Activated T-cell treated with anti-CD3 and anti-CD28 coated beads, Interleukin-2, amount 50 U/mL, for 72 hours (primary cell): ENCODE results near the gene NRP1. TPM values are rescaled to one million over a fixed set of nuclear protein-coding genes. Genes with fewer than 3 reads are reported as not detected.

Experiments used
- ATAC-seq, 2 donors: fragments of 150-1000 bp; cut with Tn5 transposase; replicated peaks in 1 of 2; 2 replicates each; pipeline ENCODE4 v1.10.0; 2021; ENCODE audit warnings: moderate library complexity in 2 of 2, mild to moderate bottlenecking in 1 of 2
- DNase-seq, 2 donors: peaks; one replicate each; pipeline ENCODE4 v3.0.0; 2021 to 2022; ENCODE audit warnings: mixed read lengths in 1 of 2
- H3K27ac Mint-ChIP-seq: one replicate; pipeline ENCODE4 v1.8.0; 2022; ENCODE audit warnings: mild to moderate bottlenecking, moderate library complexity, mixed read lengths
- H3K27me3 Mint-ChIP-seq: one replicate; pipeline ENCODE4 v1.8.0; 2022; ENCODE audit warnings: low read depth, mixed read lengths
- H3K36me3 Mint-ChIP-seq, 2 donors: one replicate each; pipeline ENCODE4 v1.8.0; 2022; ENCODE audit warnings: mixed read lengths in 2 of 2, mild to moderate bottlenecking in 1 of 2; ENCODE audit not compliant: insufficient read depth in 2 of 2
- H3K4me1 Mint-ChIP-seq: one replicate; pipeline ENCODE4 v1.8.0; 2022; ENCODE audit warnings: low read depth, mixed read lengths
- H3K4me3 Mint-ChIP-seq, 2 donors: one replicate each; pipeline ENCODE4 v1.8.0; 2022; ENCODE audit warnings: mild to moderate bottlenecking in 2 of 2, mixed read lengths in 2 of 2, moderate library complexity in 2 of 2
- H3K9me3 Mint-ChIP-seq, 2 donors: one replicate each; pipeline ENCODE4 v1.8.0; 2022; ENCODE audit warnings: mixed read lengths in 2 of 2
- total RNA-seq, 2 donors: library from RNA; stranded (reverse); gene quantifications; one replicate each; pipeline ENCODE4 v1.2.3, GENCODE V29; 2022

The NRP1 gene
- total RNA-seq, 2 donors from 2014 or later: 0.72 to 0.84 TPM

- Mint-ChIP-seq H3K4me3 (no peak overlapping the region), H3K4me1 (peaks cover 38% of the 10 kb centered on the region), H3K36me3 (no peaks in the 10 kb centered on the region), H3K9me3 (peaks cover 2 to 4% of the 10 kb centered on the region in 2 donors), H3K27ac (no peak overlapping the region), H3K27me3 (no peaks in the 10 kb centered on the region)
- DNase-seq (no peak), ATAC-seq (no peak)
Measured at GRCh38 chr10:33212061-33212748, 122.3 kb downstream of the NRP1 start.

- H3K27ac Mint-ChIP-seq: peak overlapping the region; percentile 92
- peak overlapping the region; percentile 72 to 80 for H3K4me3 Mint-ChIP-seq
- no peaks in the 10 kb centered on the region for H3K36me3 Mint-ChIP-seq
- H3K27me3 Mint-ChIP-seq: no peaks in the 10 kb centered on the region
- peaks cover 2 to 4% of the 10 kb centered on the region in 2 donors for H3K9me3 Mint-ChIP-seq
- H3K4me1 Mint-ChIP-seq: peaks cover 38% of the 10 kb centered on the region
- DNase-seq (no peak), ATAC-seq (peak; percentile 61)
Measured at GRCh38 chr10:33211106-33211878, 123.2 kb downstream of the NRP1 start.

- Mint-ChIP-seq H3K27ac (no peak overlapping the region), H3K4me1 (peaks cover 31% of the 10 kb centered on the region), H3K27me3 (no peaks in the 10 kb centered on the region), H3K9me3 (peaks cover 2 to 4% of the 10 kb centered on the region in 2 donors), H3K4me3 (no peak overlapping the region), H3K36me3 (no peaks in the 10 kb centered on the region)
- DNase-seq (no peak), ATAC-seq (no peak)
Measured at GRCh38 chr10:33209802-33210201, 124.7 kb downstream of the NRP1 start.

GRCh38 chr10:33208166-33208565, 126.3 kb downstream of the NRP1 start:
- Mint-ChIP-seq H3K36me3 (no peaks in the 10 kb centered on the region), H3K9me3 (no peaks in the 10 kb centered on the region), H3K27me3 (no peaks in the 10 kb centered on the region), H3K4me3 (no peak overlapping the region), H3K4me1 (peaks cover 22% of the 10 kb centered on the region), H3K27ac (no peak overlapping the region)
- DNase-seq (no peak), ATAC-seq (no peak)

GRCh38 chr10:33204031-33204430, 130.4 kb downstream of the NRP1 start:
- ATAC-seq (no peak), DNase-seq (no peak)
- no peak overlapping the region for H3K27ac Mint-ChIP-seq
- H3K4me3 Mint-ChIP-seq: no peak overlapping the region
- no peaks in the 10 kb centered on the region for H3K4me1 Mint-ChIP-seq
- no peaks in the 10 kb centered on the region for H3K9me3 Mint-ChIP-seq
- H3K36me3 Mint-ChIP-seq: no peaks in the 10 kb centered on the region
- peaks cover 7% of the 10 kb centered on the region for H3K27me3 Mint-ChIP-seq

- Mint-ChIP-seq H3K27ac (no peak overlapping the region), H3K27me3 (peaks cover 14% of the 10 kb centered on the region), H3K9me3 (no peaks in the 10 kb centered on the region), H3K4me1 (no peaks in the 10 kb centered on the region), H3K4me3 (no peak overlapping the region), H3K36me3 (no peaks in the 10 kb centered on the region)
- DNase-seq (no peak), ATAC-seq (no peak)
Measured at GRCh38 chr10:33201971-33202370, 132.5 kb downstream of the NRP1 start.

GRCh38 chr10:33201056-33201780, 133.2 kb downstream of the NRP1 start:
- H3K27me3 Mint-ChIP-seq: peaks cover 21% of the 10 kb centered on the region
- no peaks in the 10 kb centered on the region for H3K9me3 Mint-ChIP-seq
- DNase-seq: no peak
- no peak for ATAC-seq
- H3K4me1 Mint-ChIP-seq: no peaks in the 10 kb centered on the region
- no peaks in the 10 kb centered on the region for H3K36me3 Mint-ChIP-seq
- no peak overlapping the region for H3K27ac Mint-ChIP-seq
- H3K4me3 Mint-ChIP-seq: no peak overlapping the region

- Mint-ChIP-seq H3K27me3 (peaks cover 32% of the 10 kb centered on the region), H3K27ac (no peak overlapping the region), H3K9me3 (no peaks in the 10 kb centered on the region), H3K4me3 (no peak overlapping the region), H3K4me1 (no peaks in the 10 kb centered on the region), H3K36me3 (no peaks in the 10 kb centered on the region)
- ATAC-seq (no peak), DNase-seq (no peak)
Measured at GRCh38 chr10:33199731-33200232, 134.7 kb downstream of the NRP1 start.

- Mint-ChIP-seq H3K27ac (no peak overlapping the region), H3K9me3 (no peaks in the 10 kb centered on the region), H3K4me1 (peaks cover 2% of the 10 kb centered on the region), H3K36me3 (no peaks in the 10 kb centered on the region), H3K4me3 (no peak overlapping the region), H3K27me3 (peaks cover 37% of the 10 kb centered on the region)
- ATAC-seq: no peak
- DNase-seq: no peak
Measured at GRCh38 chr10:33198610-33199009, 135.9 kb downstream of the NRP1 start.

- Mint-ChIP-seq H3K4me3 (no peak overlapping the region), H3K9me3 (no peaks in the 10 kb centered on the region), H3K27me3 (peaks cover 41% of the 10 kb centered on the region), H3K27ac (no peak overlapping the region), H3K36me3 (no peaks in the 10 kb centered on the region), H3K4me1 (peaks cover 9% of the 10 kb centered on the region)
- no peak for DNase-seq
- ATAC-seq: no peak
Measured at GRCh38 chr10:33196710-33197491, 137.6 kb downstream of the NRP1 start.

GRCh38 chr10:33196377-33196706, 138.1 kb downstream of the NRP1 start:
- H3K4me1 Mint-ChIP-seq: peaks cover 9% of the 10 kb centered on the region
- DNase-seq: no peak
- H3K9me3 Mint-ChIP-seq: no peaks in the 10 kb centered on the region

GRCh38 chr10:33195608-33196376, 138.7 kb downstream of the NRP1 start:
- no peaks in the 10 kb centered on the region for H3K36me3 Mint-ChIP-seq
- H3K27ac Mint-ChIP-seq: no peak overlapping the region
- no peak overlapping the region for H3K4me3 Mint-ChIP-seq
- DNase-seq (no peak), ATAC-seq (no peak)
- H3K4me1 Mint-ChIP-seq: peaks cover 9% of the 10 kb centered on the region
- H3K9me3 Mint-ChIP-seq: no peaks in the 10 kb centered on the region
- H3K27me3 Mint-ChIP-seq: peaks cover 40% of the 10 kb centered on the region

More at GRCh38 chr10:33196377-33196706, 138.1 kb downstream of the NRP1 start:
- no peaks in the 10 kb centered on the region for H3K36me3 Mint-ChIP-seq
- no peak for ATAC-seq
- H3K27me3 Mint-ChIP-seq: peaks cover 40% of the 10 kb centered on the region
- no peak overlapping the region for H3K4me3 Mint-ChIP-seq
- no peak overlapping the region for H3K27ac Mint-ChIP-seq
